ENCODE data around the gene DHRS12.

Gene DHRS12

DNA sequence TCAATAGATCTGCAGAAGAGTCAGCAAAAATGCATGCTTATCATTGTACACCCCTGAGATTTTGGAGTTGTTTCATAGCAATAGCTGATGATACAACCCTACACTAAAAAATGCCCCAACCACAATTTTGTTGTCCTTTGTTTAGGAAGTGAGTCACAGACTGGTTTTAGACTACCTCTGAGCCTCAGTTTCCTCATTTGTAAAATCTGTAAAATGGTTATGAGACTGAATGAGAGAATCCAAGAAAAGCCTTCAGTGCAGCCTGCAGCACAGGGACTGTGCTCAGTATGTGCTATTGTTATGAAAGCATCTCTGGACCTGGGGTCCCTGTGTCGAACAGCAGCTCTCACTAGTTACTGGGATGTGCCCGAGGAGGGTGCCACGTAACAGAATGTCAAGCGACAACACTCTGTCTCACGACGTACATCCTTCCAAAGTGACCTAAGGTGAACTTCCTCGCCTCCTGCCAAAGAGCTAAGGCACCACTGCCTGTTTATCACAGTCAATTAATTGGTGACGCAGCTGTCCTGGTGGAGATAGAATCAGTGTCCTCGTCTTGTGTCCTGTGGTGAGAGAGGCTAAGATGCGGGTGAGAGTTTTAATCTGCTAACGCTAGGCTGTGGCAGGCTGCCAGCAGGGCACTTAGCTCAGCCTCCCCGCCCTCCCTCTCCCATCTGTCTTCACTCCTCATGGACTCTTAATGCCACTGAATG is 18.1 kb downstream of the DHRS12 start:
- in situ Hi-C loops (cut with HindIII; ENCODE audit: low sequenced_read_pairs), result loop anchor here (25.0 kb wide), 1 partner anchor 349 kb away; no protein-coding TSS in a partner anchor

DNA sequence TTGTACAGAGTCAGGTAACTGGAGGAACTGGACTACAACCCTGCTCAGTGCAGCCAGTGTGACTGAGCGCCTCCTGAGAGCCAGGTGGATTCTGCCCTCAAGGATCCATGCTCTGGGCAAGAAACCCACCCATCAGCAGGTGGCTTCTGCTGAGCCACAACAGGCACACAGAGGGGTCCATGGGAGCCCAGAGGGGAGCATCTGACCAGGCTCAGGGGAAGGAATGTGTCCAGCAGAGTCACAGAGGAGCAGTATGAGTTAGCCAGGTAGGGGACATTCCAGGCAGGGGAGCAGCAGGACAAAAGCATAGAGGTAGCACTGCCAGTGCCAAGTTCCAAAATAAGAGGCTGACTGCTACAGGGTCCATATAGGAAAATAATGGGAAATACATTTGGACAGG is 19.9 kb downstream of the DHRS12 start:
- in situ Hi-C loops (cut with HindIII; ENCODE audit: low sequenced_read_pairs), result loop anchor here (25.0 kb wide), 1 partner anchor 347 kb away; no protein-coding TSS in a partner anchor

DNA sequence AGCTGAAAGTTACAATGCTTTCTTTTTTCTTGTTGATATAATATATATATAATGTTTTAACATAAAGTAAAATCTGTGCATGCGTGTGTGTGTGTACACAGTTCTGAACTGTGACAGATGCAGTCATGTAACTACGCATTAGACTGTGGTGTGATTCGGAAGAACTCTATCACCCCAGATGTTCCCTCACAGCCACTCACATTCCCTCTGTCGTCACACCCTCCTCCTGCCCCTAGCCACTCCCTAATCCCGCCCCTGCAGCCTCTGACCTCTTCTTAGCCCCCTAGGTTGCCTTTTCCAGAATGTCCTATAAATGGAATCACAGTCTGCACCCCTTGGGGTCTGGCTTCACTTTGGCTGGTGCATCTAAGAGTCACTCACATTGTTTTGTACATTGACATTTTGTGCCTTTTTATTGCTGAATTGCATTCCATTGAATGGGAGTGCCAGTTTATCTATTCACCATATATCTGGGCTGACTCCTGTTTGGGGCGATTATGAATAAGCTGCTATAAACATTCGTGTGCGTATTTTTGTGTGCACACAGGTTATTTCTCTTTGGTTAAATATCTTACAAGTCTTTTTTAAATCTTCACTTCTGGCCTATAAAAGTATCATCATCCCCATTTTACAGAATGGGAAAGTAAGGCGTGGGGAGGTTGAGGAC is 20.4 kb downstream of the DHRS12 start:
- in situ Hi-C loops (cut with HindIII; ENCODE audit: low sequenced_read_pairs), result loop anchor here (25.0 kb wide), 1 partner anchor 346 kb away; no protein-coding TSS in a partner anchor

- in situ Hi-C loops (cut with HindIII; ENCODE audit: low sequenced_read_pairs), result loop anchor here (25.0 kb wide), 1 partner anchor 345 kb away; no protein-coding TSS in a partner anchor
Measured at GRCh38 chr13:51782026-51782710, 21.8 kb downstream of the DHRS12 start.

DNA sequence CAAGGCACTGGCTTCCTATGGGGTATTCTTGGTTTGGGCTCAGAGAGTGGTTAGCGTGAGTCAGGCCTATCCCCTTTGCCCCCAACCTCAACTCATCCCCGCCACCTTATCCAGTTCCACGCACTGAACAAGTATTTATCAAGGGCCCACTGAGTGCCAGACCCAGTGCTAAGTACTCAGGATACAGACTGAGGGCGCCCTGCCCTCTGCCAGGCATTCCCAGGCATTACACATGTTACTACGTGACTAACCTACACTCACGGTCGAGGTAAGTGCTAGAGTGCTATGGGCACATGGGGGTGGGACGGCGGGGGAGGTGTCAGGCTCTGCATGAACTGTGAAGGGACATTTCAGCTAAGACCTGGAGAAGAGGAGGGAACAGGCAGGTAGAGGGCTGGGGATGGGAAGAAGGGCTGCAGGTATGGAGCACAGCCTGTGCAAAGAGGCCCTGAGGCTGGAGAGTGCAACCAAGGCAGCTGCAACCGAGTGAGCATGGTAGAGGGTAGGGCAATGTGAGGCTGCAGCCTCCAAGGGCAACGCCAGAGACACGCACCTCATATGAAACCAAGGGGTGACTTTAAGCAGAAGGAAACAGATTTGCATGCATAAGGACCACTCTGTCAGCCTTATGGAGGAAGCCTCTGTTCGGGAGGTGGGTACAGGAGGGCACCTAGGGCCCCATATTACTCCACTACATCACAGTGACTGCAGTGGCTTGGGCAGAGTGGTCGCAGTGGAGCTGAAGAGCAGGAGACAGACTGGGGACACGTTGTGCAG is 22.5 kb downstream of the DHRS12 start:
- in situ Hi-C loops (cut with HindIII; ENCODE audit: low sequenced_read_pairs), result loop anchor here (25.0 kb wide), 1 partner anchor 344 kb away; no protein-coding TSS in a partner anchor

GRCh38 chr13:51780099-51780498 is 23.9 kb downstream of the DHRS12 start:
- in situ Hi-C loops (cut with HindIII; ENCODE audit: low sequenced_read_pairs), result loop anchor here (25.0 kb wide), 1 partner anchor 343 kb away; no protein-coding TSS in a partner anchor

DNA sequence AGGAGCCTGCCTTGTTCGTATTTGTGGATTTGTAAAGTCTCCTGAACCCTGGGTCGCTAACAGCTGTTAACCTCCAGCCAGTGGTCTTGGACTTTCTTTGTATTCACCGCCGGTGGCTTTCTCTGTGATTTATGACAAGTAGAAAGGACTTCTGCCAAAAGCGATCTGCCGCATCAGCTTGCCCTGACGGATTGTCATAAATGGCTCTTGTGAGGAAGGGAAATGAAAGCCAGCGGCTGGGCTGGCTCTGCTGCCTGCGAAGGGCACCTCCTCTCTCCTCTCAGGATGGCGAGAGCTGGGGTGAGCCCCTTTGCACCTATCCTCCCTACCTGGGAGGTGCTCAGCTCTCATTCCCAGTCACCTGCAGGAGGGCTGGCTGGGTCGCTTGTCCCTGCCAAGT is 25.6 kb downstream of the DHRS12 start:
- in situ Hi-C loops (cut with HindIII; ENCODE audit: low sequenced_read_pairs), result loop anchor here (25.0 kb wide), 1 partner anchor 341 kb away; no protein-coding TSS in a partner anchor

GRCh38 chr13:51777921-51778320 is 26.0 kb downstream of the DHRS12 start:
- in situ Hi-C loops (cut with HindIII; ENCODE audit: low sequenced_read_pairs), result loop anchor here (25.0 kb wide), 1 partner anchor 341 kb away; no protein-coding TSS in a partner anchor

DNA sequence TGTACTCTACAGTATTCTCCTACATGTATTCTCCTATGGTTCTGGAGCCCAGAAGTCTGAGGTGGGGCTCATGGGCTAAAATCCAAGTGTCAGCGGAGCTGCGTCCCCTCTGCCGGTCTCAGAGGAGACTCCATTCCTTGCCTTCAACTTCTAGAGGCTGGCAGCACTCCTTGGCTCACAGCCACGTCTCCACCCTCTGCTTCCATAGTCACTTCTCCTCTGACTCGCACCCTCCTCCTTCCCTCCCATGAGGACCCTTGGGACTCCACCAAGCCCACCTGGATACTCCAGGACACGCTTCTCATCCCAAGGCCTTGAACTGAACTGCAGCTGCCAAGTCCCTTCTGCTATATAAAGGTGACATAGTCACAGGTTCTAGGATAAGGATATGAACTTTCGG is 27.8 kb downstream of the DHRS12 start:
- in situ Hi-C loops (cut with HindIII; ENCODE audit: low sequenced_read_pairs), result loop anchor here (25.0 kb wide), 1 partner anchor 339 kb away; no protein-coding TSS in a partner anchor

- in situ Hi-C loops (cut with HindIII; ENCODE audit: low sequenced_read_pairs), result no loop called here
Measured at GRCh38 chr13:51773515-51773914, 30.4 kb downstream of the DHRS12 start.

DNA sequence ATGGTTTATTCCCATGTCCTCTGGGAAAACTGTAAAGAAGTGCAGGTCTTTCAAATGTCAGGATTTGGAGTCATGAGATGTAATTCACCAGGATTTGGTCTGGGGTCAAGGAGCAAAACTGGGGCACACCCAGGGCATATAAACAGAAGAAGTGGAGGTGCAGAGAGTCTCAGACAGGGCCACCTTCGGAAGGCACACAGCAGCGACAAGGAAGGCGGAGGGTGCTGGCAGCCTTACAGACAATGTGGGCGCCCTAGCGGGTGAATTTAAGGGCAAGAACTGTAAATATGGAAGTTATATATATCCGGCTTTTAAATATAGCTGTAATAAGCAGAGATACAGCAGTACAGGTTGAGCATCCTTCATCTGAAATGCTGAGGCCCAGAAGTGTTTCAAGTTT is 31.2 kb downstream of the DHRS12 start:
- in situ Hi-C loops (cut with HindIII; ENCODE audit: low sequenced_read_pairs), result no loop called here

- in situ Hi-C loops (cut with HindIII; ENCODE audit: low sequenced_read_pairs), result no loop called here
Measured at GRCh38 chr13:51772105-51772455, 31.9 kb downstream of the DHRS12 start.

DNA sequence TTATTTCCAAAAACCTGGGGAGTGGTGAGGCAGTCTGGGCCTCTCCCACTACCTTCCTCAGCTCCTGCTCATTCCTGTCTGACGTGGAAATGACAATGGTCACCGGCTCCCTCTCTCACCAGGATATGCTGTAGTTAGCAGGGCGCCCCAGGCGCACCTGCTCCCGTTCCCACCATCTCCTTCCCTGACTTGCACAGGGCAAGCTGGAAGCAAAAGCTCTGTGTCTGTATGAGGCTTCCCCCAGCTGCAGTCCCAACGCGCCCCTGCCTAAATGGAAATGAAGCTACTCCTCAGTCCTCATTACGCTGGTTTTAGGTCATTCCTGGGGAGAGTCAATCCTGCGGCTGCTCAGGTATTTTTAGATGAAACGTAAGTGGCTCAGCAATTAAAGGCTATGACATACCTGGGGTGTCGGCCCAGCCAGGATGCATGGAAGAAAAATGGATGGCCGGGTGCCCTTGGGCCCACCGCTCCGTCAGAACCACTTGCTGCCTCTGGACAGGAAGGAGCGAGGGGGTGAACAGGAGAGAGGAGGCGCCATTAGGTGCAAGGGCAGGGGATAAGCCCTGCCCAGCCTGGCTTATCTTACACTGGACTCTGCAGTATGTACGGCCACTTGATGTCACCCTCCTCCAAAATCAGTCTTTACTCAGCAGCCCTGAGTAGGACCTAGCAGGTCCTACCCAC is 32.4 kb downstream of the DHRS12 start:
- in situ Hi-C loops (cut with HindIII; ENCODE audit: low sequenced_read_pairs), result no loop called here

DNA sequence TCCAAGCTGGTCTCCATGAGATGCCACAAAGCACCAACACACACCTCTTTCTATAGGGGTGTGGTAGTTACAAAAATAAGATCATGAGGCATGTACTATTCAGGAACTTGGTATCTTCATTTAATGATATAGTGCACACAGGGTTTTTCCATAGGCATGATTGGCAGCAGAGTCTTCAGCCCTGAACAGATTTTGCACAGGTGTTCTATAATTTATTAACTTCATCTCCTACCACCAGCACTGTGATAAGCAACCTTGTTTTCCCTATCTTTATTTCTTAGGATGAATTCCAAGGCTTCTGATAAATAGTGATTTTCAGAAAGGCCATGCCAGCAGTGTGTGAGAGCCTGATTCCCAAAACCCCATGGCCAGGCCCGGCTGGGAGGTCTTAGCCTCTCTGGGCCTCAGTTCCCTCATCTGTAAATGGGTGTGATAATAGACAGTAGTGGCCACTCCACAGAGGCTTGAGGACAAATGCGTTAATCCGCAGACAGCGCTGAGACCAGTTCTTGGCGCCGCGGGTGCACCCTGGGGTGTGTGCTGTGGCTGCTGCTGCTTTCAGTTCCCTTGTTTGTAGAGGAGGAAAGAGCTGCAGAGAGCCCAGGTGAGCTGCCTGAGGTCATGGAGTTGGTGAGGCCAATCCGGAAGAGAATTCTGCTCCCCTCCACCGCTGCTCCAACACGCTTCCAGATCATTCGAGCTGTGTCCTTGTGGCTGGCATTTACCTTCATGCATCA is 33.1 kb downstream of the DHRS12 start:
- in situ Hi-C loops (cut with HindIII; ENCODE audit: low sequenced_read_pairs), result no loop called here

DNA sequence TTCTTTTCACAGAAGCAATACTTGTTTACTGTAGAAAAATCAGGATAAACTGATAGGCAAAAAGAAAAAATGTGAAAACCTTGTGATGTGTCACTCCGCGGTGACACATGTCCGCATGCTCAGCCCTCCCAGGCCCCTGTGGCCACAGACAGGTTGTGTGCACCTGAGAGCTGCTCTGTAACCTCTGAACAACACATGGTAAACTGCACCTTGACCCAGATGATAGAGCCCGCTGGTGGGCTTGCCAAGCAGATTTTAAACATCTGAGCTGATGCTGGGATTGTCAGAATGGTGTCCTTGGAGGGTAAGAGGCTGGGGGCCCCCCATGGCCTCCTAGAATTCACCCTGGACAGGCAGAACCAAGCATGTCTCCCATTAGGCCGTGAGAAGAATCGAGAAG is 33.8 kb downstream of the DHRS12 start:
- in situ Hi-C loops (cut with HindIII; ENCODE audit: low sequenced_read_pairs), result no loop called here

DNA sequence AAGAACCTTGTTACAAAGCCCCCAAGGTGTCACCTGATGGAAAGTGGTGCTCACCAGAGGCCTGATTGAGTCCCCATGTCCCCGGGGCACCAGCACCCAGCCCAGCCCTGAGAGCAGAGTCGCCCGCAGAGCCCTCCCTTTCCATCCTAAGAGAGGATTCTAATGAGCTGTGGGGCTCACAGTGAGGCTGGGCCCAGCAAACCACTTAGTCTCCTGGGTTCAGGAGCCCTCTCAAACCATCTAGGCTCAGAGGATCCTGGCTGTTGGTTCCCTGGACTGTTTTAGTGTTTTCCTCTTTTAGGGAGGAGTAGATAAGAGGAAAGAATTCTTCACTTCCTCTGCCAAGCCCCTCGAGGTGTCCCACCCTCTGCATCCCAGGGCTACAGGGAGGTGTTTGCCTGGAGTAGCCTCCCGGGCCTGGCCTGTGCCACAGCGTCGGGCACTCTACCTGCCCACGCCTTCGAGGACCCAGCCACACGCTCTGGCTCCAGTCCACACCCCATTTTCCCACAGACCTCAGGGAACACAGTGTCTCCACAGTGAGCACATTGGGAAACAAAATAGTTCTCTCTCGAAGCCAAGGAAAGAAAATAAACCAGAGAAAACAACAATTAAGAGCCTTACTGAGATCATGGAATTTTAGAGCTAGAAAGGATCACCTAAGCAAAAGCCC is 34.4 kb downstream of the DHRS12 start:
- in situ Hi-C loops (cut with HindIII; ENCODE audit: low sequenced_read_pairs), result no loop called here

DNA sequence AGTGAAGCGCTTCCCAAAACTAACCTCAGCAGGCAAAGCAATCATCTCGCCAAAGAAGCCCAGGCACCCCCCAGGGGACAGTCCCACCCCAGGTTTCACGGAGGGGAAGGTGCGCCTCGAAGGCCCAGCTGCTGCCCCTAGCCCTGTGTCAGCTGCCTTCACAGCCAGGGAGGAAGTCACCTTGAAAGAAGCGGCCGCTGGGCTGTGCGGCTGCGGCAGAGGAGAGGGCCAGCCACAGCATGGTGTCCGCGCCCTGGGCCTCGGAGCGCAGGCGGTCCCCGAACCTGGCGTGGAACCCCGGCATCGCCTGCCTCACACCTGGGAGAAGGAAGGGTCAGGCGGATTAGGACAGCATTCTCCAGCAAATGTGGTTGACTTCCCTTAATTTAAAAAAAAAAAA is 35.0 kb downstream of the DHRS12 start:
- in situ Hi-C loops (cut with HindIII; ENCODE audit: low sequenced_read_pairs), result no loop called here

DNA sequence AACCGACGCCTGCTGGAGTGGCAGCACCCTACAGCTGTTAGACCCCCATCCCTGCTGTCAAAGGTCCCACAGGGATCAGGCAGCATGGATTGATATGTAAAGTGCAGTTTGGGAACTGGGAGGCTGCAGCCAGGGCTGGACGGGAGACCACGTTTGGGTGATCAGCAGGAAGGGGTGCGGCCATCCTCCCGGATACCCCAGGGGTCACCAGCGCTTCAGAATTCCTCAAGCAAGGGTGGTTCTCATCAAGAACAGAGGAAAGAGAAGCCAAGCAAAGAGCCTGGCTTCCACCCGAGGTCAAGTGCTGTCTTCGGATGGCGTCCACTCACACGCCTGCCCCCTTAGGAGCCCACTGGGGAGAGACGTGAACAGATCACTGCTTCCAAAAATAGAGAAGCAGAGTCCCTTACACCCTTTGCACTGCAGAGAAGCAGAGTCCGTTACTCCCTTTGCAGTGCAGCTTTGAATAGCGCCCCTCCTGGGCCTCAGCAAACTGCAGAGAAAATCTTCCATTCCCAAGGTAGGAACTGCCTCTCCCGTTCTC is 35.5 kb downstream of the DHRS12 start:
- in situ Hi-C loops (cut with HindIII; ENCODE audit: low sequenced_read_pairs), result no loop called here

DNA sequence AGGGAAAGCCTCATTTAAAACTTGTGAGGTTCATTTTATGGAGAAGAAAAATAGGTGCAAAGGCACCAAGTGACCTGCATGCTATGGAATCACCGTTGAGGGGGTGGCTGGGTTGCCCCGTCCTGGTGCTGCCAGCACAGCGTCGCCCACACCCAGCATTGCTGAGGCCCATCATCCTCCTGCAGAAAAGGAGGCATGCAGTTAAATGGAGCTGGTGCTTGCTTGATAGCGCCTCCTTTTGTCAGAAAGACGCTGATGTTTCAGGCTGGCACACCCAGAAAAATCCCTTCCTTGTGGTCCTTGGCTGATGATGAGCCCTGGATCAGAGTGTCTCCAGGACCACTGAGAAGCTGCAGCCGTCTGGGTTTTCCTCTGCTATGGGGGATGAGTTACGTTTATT is 36.9 kb downstream of the DHRS12 start:
- in situ Hi-C loops (cut with HindIII; ENCODE audit: low sequenced_read_pairs), result no loop called here

Data from endothelial cell of hepatic sinusoid (primary cell).